Measurements from ENCODE around the gene IKZF1.

The IKZF1 gene

DNA sequence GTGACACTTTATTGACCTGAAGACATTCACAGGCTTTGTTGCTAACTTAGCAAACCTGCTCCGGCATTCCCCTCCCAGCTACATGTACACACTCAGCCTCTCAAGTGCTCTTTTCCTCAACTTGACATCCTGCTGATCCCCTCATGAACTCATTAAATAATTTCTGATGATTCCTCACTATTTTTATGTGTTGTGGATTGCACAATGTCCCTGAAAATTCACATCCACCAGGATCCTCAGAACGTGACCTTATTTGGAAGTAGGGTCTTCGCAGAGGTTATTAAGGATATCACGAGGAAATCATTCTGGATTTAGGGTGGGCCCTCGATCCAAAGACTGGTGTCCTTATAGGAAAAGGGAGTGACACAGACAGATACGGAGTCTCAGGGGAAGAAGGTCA is 118.3 kb downstream of the IKZF1 start:
- DNase-seq: no peak
- no peaks in the 10 kb centered on the region for H3K4me1 ChIP-seq
- no peak overlapping the region for H3K27ac ChIP-seq
- intact Hi-C loops (cut with DNase I; ENCODE audit: low total_unique reads): no loop called here
- H3K9me3 ChIP-seq: no peaks in the 10 kb centered on the region
- TF ChIP-seq, protein P1, sequence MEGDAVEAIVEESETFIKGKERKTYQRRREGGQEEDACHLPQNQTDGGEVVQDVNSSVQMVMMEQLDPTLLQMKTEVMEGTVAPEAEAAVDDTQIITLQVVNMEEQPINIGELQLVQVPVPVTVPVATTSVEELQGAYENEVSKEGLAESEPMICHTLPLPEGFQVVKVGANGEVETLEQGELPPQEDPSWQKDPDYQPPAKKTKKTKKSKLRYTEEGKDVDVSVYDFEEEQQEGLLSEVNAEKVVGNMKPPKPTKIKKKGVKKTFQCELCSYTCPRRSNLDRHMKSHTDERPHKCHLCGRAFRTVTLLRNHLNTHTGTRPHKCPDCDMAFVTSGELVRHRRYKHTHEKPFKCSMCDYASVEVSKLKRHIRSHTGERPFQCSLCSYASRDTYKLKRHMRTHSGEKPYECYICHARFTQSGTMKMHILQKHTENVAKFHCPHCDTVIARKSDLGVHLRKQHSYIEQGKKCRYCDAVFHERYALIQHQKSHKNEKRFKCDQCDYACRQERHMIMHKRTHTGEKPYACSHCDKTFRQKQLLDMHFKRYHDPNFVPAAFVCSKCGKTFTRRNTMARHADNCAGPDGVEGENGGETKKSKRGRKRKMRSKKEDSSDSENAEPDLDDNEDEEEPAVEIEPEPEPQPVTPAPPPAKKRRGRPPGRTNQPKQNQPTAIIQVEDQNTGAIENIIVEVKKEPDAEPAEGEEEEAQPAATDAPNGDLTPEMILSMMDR (IDR thresholded peaks at IDR 0.05): no peak
- H3K36me3 ChIP-seq: no peaks in the 10 kb centered on the region
- H3K4me3 ChIP-seq: no peak overlapping the region
- no peaks in the 10 kb centered on the region for H3K27me3 ChIP-seq

GRCh38 chr7:50423860-50424259 is 119.3 kb downstream of the IKZF1 start:
- no peaks in the 10 kb centered on the region for H3K27me3 ChIP-seq
- no peaks in the 10 kb centered on the region for H3K36me3 ChIP-seq
- H3K4me1 ChIP-seq: no peaks in the 10 kb centered on the region
- TF ChIP-seq, protein P1 (IDR thresholded peaks at IDR 0.05): no peak
- no peaks in the 10 kb centered on the region for H3K9me3 ChIP-seq
- no peak for DNase-seq
- no peak overlapping the region for H3K4me3 ChIP-seq
- intact Hi-C loops (cut with DNase I; ENCODE audit: low total_unique reads): no loop called here
- no peak overlapping the region for H3K27ac ChIP-seq

- no peak for DNase-seq
- H3K36me3 ChIP-seq: no peaks in the 10 kb centered on the region
- no peak overlapping the region for H3K27ac ChIP-seq
- no peaks in the 10 kb centered on the region for H3K4me1 ChIP-seq
- H3K27me3 ChIP-seq: no peaks in the 10 kb centered on the region
- no peaks in the 10 kb centered on the region for H3K9me3 ChIP-seq
- intact Hi-C loops (cut with DNase I; ENCODE audit: low total_unique reads): no loop called here
- TF ChIP-seq, protein P1 (IDR thresholded peaks at IDR 0.05): no peak
- H3K4me3 ChIP-seq: no peak overlapping the region
Measured at GRCh38 chr7:50425318-50425717, 120.8 kb downstream of the IKZF1 start.

DNA sequence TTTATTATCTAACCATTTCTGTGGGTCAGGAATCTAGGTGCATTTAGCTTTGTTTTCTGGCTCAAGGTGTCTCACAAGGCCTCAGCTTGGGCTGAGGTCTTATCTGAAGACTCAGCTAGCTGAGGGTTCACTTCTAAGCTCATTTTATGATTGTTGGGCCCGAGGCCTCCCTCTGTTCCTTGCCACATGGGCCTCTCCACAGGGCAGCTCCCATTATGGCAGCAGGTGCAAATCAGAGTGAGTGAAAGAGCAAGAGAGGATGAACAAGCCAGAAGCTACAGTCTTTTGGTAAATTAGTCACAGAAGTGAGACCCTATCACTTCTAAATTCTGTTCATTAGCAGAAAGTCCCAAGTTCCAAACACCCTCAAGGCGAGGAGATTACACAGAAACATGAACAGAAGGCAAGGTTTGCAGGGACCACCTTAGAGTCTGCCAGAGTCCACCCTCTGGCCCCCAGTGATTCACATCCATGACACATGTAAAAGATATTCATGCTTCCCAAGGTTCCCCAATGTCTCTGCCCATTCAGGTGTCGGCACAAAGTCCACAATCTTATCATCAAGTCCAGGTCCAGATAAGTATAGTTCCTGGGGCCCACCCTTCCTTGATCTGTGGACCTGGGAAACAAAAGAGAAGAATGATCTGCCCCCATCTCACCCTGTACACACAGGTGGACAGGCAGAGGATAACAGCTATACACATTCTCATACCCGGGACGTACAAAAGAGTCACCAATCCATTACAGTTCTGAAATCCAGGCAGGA is 121.9 kb downstream of the IKZF1 start:
- no peaks in the 10 kb centered on the region for H3K36me3 ChIP-seq
- DNase-seq: no peak
- intact Hi-C loops (cut with DNase I; ENCODE audit: low total_unique reads): no loop called here

GRCh38 chr7:50427518-50427917 is 123.0 kb downstream of the IKZF1 start:
- Histone ChIP-seq H3K4me3 (no peak overlapping the region), H3K9me3 (no peaks in the 10 kb centered on the region), H3K27ac (no peak overlapping the region), H3K36me3 (no peaks in the 10 kb centered on the region), H3K27me3 (no peaks in the 10 kb centered on the region), H3K4me1 (no peaks in the 10 kb centered on the region)
- TF ChIP-seq, protein P1 (IDR thresholded peaks at IDR 0.05): no peak
- no peak for DNase-seq
- intact Hi-C loops (cut with DNase I; ENCODE audit: low total_unique reads): no loop called here

More for the DNA sequence above, 121.9 kb downstream of the IKZF1 start:
- H3K27ac ChIP-seq: no peak overlapping the region
- no peaks in the 10 kb centered on the region for H3K9me3 ChIP-seq
- H3K4me3 ChIP-seq: no peak overlapping the region
- TF ChIP-seq, protein P1 (IDR thresholded peaks at IDR 0.05): no peak
- no peaks in the 10 kb centered on the region for H3K27me3 ChIP-seq
- no peaks in the 10 kb centered on the region for H3K4me1 ChIP-seq
